GM23338 (cell line): ENCODE results near the gene MAP2K5. TPM values are rescaled to one million over a fixed set of nuclear protein-coding genes. Genes with fewer than 3 reads are reported as not detected.

Experiments used
- ETS1 ChIP-seq: IDR thresholded peaks from 2 replicates; pipeline ENCODE4 v1.6.1; 2016; ENCODE audit warnings: antibody characterized with exemption
- EZH2phosphoT487 ChIP-seq: fragments of 200-600 bp; sonication (generic); IDR thresholded peaks from one replicate; pipeline ENCODE4 v1.8.1; 2018; ENCODE audit warnings: antibody characterized with exemption; ENCODE audit not compliant: unreplicated experiment
- JUNB ChIP-seq: IDR thresholded peaks from one replicate; pipeline ENCODE4 v1.6.1; 2016; ENCODE audit warnings: antibody characterized with exemption; ENCODE audit not compliant: unreplicated experiment
- ZNF114 ChIP-seq: fragments of 250-450 bp; sonication (Bioruptor Pico); IDR thresholded peaks from 2 replicates; pipeline ENCODE4 v1.5.0; 2020; ENCODE audit warnings: mild to moderate bottlenecking, moderate library complexity
- ZNF462 ChIP-seq: fragments of 250-450 bp; sonication (Bioruptor Pico); IDR thresholded peaks from 2 replicates; pipeline ENCODE4 v1.5.0; 2020; ENCODE audit warnings: mild to moderate bottlenecking, moderate library complexity
- polyA plus RNA-seq: library from polyadenylated mRNA; unstranded; fragments of >200 nt; fragmentation: Nextera tagmentation; extraction: Ambion mirVana; gene quantifications from 2 replicates; pipeline ENCODE4 v1.2.1, GENCODE V29; 2016
- total RNA-seq: library from RNA; depleted of rRNA; stranded (reverse); fragments of >200 nt; shearing (Covaris generic); gene quantifications from 2 replicates; pipeline ENCODE4 v1.2.3, GENCODE V29; 2014

The MAP2K5 gene
- total and polyA plus RNA-seq, 2 experiments from 2014 or later = 6.5 to 13.6 TPM

GRCh38 chr15:67824976-67825880, 282.7 kb downstream of the MAP2K5 start, which contains the start of gene SKOR1 (continued):
- TF ChIP-seq ZNF462 (CRISPR knock-in tag) = no peak
- peak; percentile 74 for TF ChIP-seq EZH2phosphoT487
- no peak for TF ChIP-seq ETS1
- TF ChIP-seq ZNF114 (CRISPR knock-in tag) = no peak
- TF ChIP-seq JUNB = no peak
